ENCODE results near the gene RCSD1.

RCSD1 gene

GRCh38 chr1:167693425-167694045, 63.5 kb downstream of the RCSD1 start:
- DNase-seq (ENCODE audit: low read depth) = no peak

- DNase-seq (ENCODE audit: low read depth) = no peak
Measured at GRCh38 chr1:167694691-167695090, 64.7 kb downstream of the RCSD1 start.

- peak; percentile 20 for DNase-seq (ENCODE audit: low read depth)
Measured at GRCh38 chr1:167695147-167695546, 65.1 kb downstream of the RCSD1 start.

GRCh38 chr1:167695756-167696561, 65.9 kb downstream of the RCSD1 start:
- DNase-seq (ENCODE audit: low read depth) = no peak

GRCh38 chr1:167697667-167698141, 67.7 kb downstream of the RCSD1 start:
- DNase-seq (ENCODE audit: low read depth) = no peak

- DNase-seq (ENCODE audit: low read depth) = no peak
Measured at GRCh38 chr1:167698313-167698712, 68.3 kb downstream of the RCSD1 start.

- no peak for DNase-seq (ENCODE audit: low read depth)
Measured at GRCh38 chr1:167701510-167701909, 71.5 kb downstream of the RCSD1 start.

- no peak for DNase-seq (ENCODE audit: low read depth)
Measured at GRCh38 chr1:167703557-167703956, 73.5 kb downstream of the RCSD1 start.

- DNase-seq (ENCODE audit: low read depth) = no peak
Measured at GRCh38 chr1:167704715-167705114, 74.7 kb downstream of the RCSD1 start.

- no peak for DNase-seq (ENCODE audit: low read depth)
Measured at GRCh38 chr1:167705250-167705649, 75.2 kb downstream of the RCSD1 start.

- DNase-seq (ENCODE audit: low read depth) = no peak
Measured at GRCh38 chr1:167706363-167706762, 76.3 kb downstream of the RCSD1 start.

- DNase-seq (ENCODE audit: low read depth) = no peak
Measured at GRCh38 chr1:167706931-167707877, 77.2 kb downstream of the RCSD1 start.

- no peak for DNase-seq (ENCODE audit: low read depth)
Measured at GRCh38 chr1:167707942-167708341, 77.9 kb downstream of the RCSD1 start.

- peak; percentile 23 for DNase-seq (ENCODE audit: low read depth)
Measured at GRCh38 chr1:167708940-167709389, 78.9 kb downstream of the RCSD1 start.

GRCh38 chr1:167710836-167711235, 80.8 kb downstream of the RCSD1 start:
- no peak for DNase-seq (ENCODE audit: low read depth)

- no peak for DNase-seq (ENCODE audit: low read depth)
Measured at GRCh38 chr1:167711797-167712196, 81.8 kb downstream of the RCSD1 start.

- DNase-seq (ENCODE audit: low read depth) = peak; percentile 30
Measured at GRCh38 chr1:167713330-167714081, 83.5 kb downstream of the RCSD1 start.

GRCh38 chr1:167714098-167714438, 84.0 kb downstream of the RCSD1 start:
- DNase-seq (ENCODE audit: low read depth) = no peak

- peak; percentile 84 for DNase-seq (ENCODE audit: low read depth)
Measured at GRCh38 chr1:167714439-167715156, 84.6 kb downstream of the RCSD1 start.

- DNase-seq (ENCODE audit: low read depth) = peak; percentile 87
Measured at GRCh38 chr1:167715157-167715999, 85.3 kb downstream of the RCSD1 start.

Measured in ELR (cell line).